Measurements from ENCODE around the gene TRIM46.

GRCh38 chr1:155126556-155127104 is 47.0 kb upstream of the TRIM46 start:
- peak; percentile 25 for TF ChIP-seq CTCF (IDR thresholded peaks at IDR 0.05)
- TF ChIP-seq ZFX (IDR thresholded peaks at IDR 0.05; ENCODE audit: borderline replicate concordance) = no peak
